GM12874 (cell line): Measurements from ENCODE around the gene SDHAF3.
A peak's percentile ranks its signal among the peaks of the same experiment; 100 is the strongest.

Experiments
- TF ChIP-seq, protein P1 (sequence below): IDR thresholded peaks from 2 replicates; pipeline ENCODE4 v1.5.1; 2011; ENCODE audit warnings: low read depth, mild to moderate bottlenecking, control low read depth, low read length, moderate library complexity; ENCODE audit not compliant: insufficient read depth

Gene SDHAF3

DNA sequence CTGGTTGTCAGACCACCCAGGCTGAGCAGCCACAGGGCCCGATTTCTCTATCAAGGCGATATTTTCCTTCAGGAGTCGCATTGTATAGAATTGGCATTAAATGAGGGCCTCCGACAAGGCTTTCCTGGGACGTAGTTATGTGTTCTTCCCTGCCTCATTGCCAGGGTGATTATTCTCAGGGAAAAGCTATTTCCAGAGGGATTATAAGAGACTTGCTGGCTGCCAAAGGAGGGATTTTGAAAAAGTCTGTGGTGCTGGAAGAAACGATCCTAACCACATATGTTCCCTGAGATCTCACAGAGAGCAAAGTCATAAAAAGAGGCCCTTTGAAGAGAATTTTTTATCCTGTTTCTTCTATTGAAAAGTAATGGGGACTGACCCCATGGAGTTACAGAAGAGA is 27.7 kb upstream of the SDHAF3 start:
- TF ChIP-seq, protein P1, sequence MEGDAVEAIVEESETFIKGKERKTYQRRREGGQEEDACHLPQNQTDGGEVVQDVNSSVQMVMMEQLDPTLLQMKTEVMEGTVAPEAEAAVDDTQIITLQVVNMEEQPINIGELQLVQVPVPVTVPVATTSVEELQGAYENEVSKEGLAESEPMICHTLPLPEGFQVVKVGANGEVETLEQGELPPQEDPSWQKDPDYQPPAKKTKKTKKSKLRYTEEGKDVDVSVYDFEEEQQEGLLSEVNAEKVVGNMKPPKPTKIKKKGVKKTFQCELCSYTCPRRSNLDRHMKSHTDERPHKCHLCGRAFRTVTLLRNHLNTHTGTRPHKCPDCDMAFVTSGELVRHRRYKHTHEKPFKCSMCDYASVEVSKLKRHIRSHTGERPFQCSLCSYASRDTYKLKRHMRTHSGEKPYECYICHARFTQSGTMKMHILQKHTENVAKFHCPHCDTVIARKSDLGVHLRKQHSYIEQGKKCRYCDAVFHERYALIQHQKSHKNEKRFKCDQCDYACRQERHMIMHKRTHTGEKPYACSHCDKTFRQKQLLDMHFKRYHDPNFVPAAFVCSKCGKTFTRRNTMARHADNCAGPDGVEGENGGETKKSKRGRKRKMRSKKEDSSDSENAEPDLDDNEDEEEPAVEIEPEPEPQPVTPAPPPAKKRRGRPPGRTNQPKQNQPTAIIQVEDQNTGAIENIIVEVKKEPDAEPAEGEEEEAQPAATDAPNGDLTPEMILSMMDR, result no peak

- TF ChIP-seq, protein P1, result no peak
These were observed 26.6 kb upstream of the SDHAF3 start for GRCh38 chr7:97090761-97091353.

DNA sequence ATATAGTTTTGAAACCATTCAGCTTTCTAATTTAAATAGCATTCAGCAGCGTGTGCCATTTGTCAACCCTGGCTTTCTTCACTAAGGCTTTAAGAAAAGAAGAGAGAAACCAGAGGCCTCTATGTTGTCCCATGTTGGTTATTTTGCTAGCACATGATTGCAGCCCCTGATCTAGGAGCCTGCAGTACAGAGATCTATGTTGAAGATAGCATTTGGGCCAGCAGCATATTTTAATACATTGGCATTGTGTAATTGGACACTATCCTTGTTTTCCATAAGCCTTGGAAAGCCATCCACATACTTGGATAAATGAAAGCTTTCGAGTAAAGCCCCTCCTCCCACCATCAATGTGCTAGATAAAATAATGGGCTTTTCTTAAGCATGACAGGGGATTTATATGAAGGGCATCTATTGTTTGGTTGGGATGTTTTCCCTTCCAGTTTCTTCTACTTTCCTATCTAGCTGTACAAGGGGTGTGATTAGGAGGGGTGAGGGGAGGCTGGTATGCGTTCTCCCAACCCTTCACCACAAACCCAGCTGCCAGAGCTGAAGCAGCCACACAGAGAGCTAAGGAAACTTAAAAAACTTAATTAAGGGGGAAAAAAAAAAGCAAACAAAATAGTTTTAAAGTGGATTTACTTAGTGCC is 23.1 kb upstream of the SDHAF3 start:
- TF ChIP-seq, protein P1, result no peak

GRCh38 chr7:97096037-97096436 is 21.5 kb upstream of the SDHAF3 start:
- TF ChIP-seq, protein P1, result no peak

DNA sequence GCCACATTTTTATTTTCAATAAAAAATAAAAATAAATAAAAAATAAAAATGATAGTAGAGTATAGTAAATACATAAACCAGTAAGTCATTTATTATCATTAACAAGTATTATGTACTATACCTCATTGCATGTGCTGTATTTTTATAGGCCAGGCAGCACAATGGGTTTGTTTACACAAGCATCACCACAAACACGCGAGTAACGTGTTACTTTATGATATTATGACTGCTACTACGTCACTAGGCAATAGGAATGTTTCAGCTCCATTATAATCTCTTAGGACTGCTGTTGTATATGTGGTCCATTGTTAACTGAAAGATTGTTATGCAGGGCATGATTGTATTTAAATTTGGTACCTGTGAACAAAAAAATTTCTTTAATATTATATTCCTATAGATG is 20.8 kb upstream of the SDHAF3 start:
- TF ChIP-seq, protein P1, result no peak

DNA sequence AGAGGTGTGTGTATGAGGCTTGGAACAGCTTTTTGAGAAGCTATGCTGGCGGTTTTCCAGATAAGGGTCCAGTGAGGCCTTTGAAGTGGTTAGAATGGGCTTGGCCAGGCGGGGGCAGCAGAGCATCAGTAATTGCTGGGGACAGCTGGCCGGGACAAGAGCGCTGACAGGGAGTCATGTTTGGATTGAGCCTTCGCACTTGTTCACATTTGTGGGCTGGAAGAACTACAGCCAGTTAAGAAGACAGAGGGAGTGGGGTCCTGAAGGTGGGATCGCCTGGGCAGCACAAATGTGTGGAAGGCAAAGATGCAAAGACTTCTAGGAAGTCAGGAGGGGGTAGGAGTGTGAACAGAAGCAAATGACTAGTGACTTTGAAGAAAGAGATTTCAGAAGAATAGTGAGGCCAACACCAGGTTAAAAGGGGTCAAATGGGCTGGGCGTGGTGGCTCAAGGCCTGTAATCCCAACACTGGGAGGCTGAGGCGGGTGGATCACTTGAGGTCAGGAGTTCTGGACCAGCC is 12.7 kb upstream of the SDHAF3 start:
- TF ChIP-seq, protein P1, result peak; percentile 72

DNA sequence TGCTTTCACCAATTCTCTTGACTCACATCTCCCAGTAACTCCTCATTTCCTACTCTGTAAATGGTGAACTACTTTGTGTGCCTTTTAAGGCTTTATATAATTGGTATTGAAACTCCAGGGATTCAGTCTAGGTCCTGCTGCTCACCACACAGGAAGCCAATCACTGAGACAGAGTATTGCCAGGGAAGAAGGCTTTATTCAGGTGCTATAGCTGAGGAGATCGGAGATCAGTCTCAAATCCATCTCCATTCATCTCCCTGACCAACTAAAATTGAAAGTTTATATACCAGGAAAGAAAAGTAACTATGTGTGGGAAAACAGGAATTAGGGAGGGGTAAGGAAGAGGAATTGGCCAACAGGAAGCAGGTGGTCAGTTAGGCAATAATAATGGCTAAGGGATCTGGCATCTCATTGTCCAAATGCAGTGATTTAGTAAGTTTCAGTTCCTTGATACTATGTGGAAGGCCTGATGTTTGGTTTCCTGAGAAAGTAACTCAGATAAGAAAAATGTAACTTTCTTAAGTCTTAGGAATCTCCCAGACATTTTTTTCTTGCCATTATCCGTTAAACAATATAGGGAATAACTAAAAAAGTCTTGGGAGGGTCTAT is 10.2 kb upstream of the SDHAF3 start:
- TF ChIP-seq, protein P1, result no peak
